Lower leg skin (tissue), 3 donors: ENCODE results near the gene STXBP2.

Experiments used
- POLR2A ChIP-seq, 2 donors: fragments of 450-650 bp; IDR thresholded peaks; one replicate each; pipeline ENCODE4 v1.6.1; 2016 to 2017; ENCODE audit warnings: antibody characterized with exemption in 2 of 2, mild to moderate bottlenecking in 1 of 2, moderate library complexity in 1 of 2
- TF ChIP-seq, protein P1 (sequence below), 3 donors: fragments of 450-650 bp; IDR thresholded peaks; one replicate each; pipeline ENCODE4 v1.5.1; 2016; ENCODE audit warnings: antibody characterized with exemption in 3 of 3, mild to moderate bottlenecking in 3 of 3, moderate library complexity in 2 of 3

DNA sequence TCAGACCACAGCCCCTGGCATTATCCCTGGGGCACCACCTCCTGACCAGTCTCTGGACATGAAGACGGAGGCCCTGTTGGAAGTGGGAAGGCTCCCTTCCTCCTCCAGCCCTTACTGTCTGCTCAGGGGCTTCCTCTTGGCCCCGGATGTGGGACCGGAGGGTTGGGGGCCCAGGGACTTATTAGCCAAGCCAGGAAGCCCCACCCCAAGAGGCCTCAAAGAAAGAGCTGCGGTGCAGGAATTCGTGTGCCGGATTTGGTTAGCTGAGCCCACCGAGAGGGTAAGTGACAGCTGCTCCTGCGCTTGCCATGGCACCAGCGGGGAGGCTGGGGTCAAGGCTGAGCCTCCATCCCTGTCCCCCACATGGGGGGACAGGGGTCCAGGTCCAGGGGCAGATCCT lies 31.9 kb downstream of the STXBP2 start, which contains the start of gene RETN:
- TF ChIP-seq, protein P1, sequence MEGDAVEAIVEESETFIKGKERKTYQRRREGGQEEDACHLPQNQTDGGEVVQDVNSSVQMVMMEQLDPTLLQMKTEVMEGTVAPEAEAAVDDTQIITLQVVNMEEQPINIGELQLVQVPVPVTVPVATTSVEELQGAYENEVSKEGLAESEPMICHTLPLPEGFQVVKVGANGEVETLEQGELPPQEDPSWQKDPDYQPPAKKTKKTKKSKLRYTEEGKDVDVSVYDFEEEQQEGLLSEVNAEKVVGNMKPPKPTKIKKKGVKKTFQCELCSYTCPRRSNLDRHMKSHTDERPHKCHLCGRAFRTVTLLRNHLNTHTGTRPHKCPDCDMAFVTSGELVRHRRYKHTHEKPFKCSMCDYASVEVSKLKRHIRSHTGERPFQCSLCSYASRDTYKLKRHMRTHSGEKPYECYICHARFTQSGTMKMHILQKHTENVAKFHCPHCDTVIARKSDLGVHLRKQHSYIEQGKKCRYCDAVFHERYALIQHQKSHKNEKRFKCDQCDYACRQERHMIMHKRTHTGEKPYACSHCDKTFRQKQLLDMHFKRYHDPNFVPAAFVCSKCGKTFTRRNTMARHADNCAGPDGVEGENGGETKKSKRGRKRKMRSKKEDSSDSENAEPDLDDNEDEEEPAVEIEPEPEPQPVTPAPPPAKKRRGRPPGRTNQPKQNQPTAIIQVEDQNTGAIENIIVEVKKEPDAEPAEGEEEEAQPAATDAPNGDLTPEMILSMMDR (IDR thresholded peaks at IDR 0.05), result no peak
- no peak for TF ChIP-seq POLR2A (IDR thresholded peaks at IDR 0.05)
